GM12878 (cell line): Measurements from ENCODE around the gene TGFBRAP1. TPM values are rescaled to one million over a fixed set of nuclear protein-coding genes. Genes with fewer than 3 reads are reported as not detected.
A peak's percentile ranks its signal among the peaks of the same experiment; 100 is the strongest.

ENCODE experiments used
- CREM ChIP-seq: IDR thresholded peaks from 2 replicates; pipeline ENCODE4 v1.6.1; 2014; ENCODE audit warnings: antibody characterized with exemption, low read depth
- ELK1 ChIP-seq: IDR thresholded peaks from 2 replicates; pipeline ENCODE4 v1.6.1; 2012; ENCODE audit warnings: low read depth, low read length, improper control_type of control experiment
- HDGF ChIP-seq: fragments of 450-650 bp; IDR thresholded peaks from 2 replicates; pipeline ENCODE4 v1.6.1; 2016; ENCODE audit warnings: antibody characterized with exemption
- IRF3 ChIP-seq: fragments of 450-650 bp; IDR thresholded peaks from 2 replicates; pipeline ENCODE4 v1.6.1; 2014; ENCODE audit warnings: mild to moderate bottlenecking
- IRF5 ChIP-seq: fragments of 450-650 bp; IDR thresholded peaks from 2 replicates; pipeline ENCODE4 v1.6.1; 2017; ENCODE audit warnings: borderline replicate concordance
- PML ChIP-seq: IDR thresholded peaks from 2 replicates; pipeline ENCODE4 v1.6.1; 2012; ENCODE audit warnings: low read length, inconsistent platforms
- POLR2A ChIP-seq: IDR thresholded peaks from 2 replicates; pipeline ENCODE4 v1.6.1; 2011; ENCODE audit warnings: low read depth, mild to moderate bottlenecking, low read length
- PRDM15 ChIP-seq: fragments of 450-650 bp; formaldehyde crosslinking; IDR thresholded peaks from 2 replicates; pipeline ENCODE4 v1.4.0; 2020; ENCODE audit warnings: mild to moderate bottlenecking, moderate library complexity
- RBBP5 ChIP-seq: fragments of 200-600 bp; sonication (generic); conservative IDR thresholded peaks from 2 replicates; pipeline ENCODE4 v1.6.1; 2016
- SMAD1 ChIP-seq: fragments of 450-650 bp; IDR thresholded peaks from 2 replicates; pipeline ENCODE4 v1.6.1; 2018; ENCODE audit warnings: mild to moderate bottlenecking, low read depth; ENCODE audit not compliant: partially characterized antibody
- YY1 ChIP-seq: IDR thresholded peaks from 2 replicates; pipeline ENCODE4 v1.6.1; 2011; ENCODE audit warnings: low read depth, mild to moderate bottlenecking, low read length
- ZNF217 ChIP-seq: fragments of 450-650 bp; IDR thresholded peaks from 2 replicates; pipeline ENCODE4 v1.6.1; 2017; ENCODE audit warnings: antibody characterized with exemption, mild to moderate bottlenecking
- polyA plus RNA-seq, 11 experiments: library from polyadenylated mRNA; depleted of rRNA in 4 of 11; unstranded in 6 of 11; stranded (reverse) in 5 of 11; fragments of >200 nt; fragmentation: Nextera tagmentation in 4 of 11; fragmentation: Illumina TruSeq in 1 of 11; extraction: Ambion mirVana in 4 of 11; extraction: Trizol in 1 of 11; gene quantifications; 1 replicate in 1 of 11; 2 replicates in 10 of 11; pipeline versions ENCODE4 v1.2.1 to v1.2.3, GENCODE V29; 2011 to 2016; ENCODE audit warnings: inconsistent platforms in 2 of 11, missing spikeins in 2 of 11, low read depth in 1 of 11
- total RNA-seq, 4 experiments: library from RNA; depleted of rRNA in 3 of 4; stranded (reverse); fragments of >200 nt in 3 of 4; fragmentation: Illumina TruSeq in 1 of 4; extraction: Trizol in 1 of 4; gene quantifications; 2 replicates each; pipeline versions ENCODE4 v1.2.1 to v1.2.3, GENCODE V29; 2013 to 2021

Gene TGFBRAP1
- total and polyA plus RNA-seq, 10 of the 15 experiments (the other 5 are each of a cell fraction or from before 2014, with no cell fraction given): 7.9 to 37.4 (median 23.7) TPM

- TF ChIP-seq PRDM15 (CRISPR knock-in tag) (no peak), RBBP5 (peak; percentile 84; the same call in 1 of the 2 replicates), POLR2A (peak; percentile 86), IRF3 (0 out of 2 replicates have a peak, but pooled peaks have one; percentile 33), ZNF217 (no peak), ELK1 (peak; percentile 64; the same call in 1 of the 2 replicates), CREM (peak; percentile 99), SMAD1 (peak; percentile 28), HDGF (peak; percentile 55; the same call in 1 of the 2 replicates), PML (0 out of 2 replicates have a peak, but pooled peaks have one; percentile 57), IRF5 (no peak), YY1 (peak; percentile 91)
Observed at GRCh38 chr2:105337122-105338019, 7.8 kb upstream of the TGFBRAP1 start, which contains the start of gene C2orf49 (continued).
